Renal cortex interstitium (tissue), 11 donors: ENCODE data around the gene SPATA17. TPM values are rescaled to one million over a fixed set of nuclear protein-coding genes. Genes with fewer than 3 reads are reported as not detected.
A peak's percentile ranks its signal among the peaks of the same experiment; 100 is the strongest.

Experiments
- DNase-seq, 11 donors: peaks; one replicate each; pipeline ENCODE4 v3.0.0-alpha.2; 2013; ENCODE audit warnings: low read depth in 9 of 11, low spot score in 4 of 11; ENCODE audit errors: extremely low read depth in 1 of 11
- polyA plus RNA-seq, 3 donors: library from polyadenylated mRNA; unstranded; fragments of 120-200 nt; gene quantifications; one replicate each; pipeline ENCODE4 v1.2.1, GENCODE V29; 2013; ENCODE audit not compliant: insufficient read length in 3 of 3

SPATA17 gene
- polyA plus RNA-seq, 3 donors: 11.9 to 14.0 (median 12.9) TPM

GRCh38 chr1:217805792-217806191 lies 174.6 kb downstream of the SPATA17 start:
- no peak for DNase-seq

GRCh38 chr1:217812175-217812574 lies 181.0 kb downstream of the SPATA17 start:
- DNase-seq: no peak

GRCh38 chr1:217813031-217813430 lies 181.9 kb downstream of the SPATA17 start:
- DNase-seq: no peak

- no peak for DNase-seq
Observed at GRCh38 chr1:217837691-217838090, 206.5 kb downstream of the SPATA17 start.

GRCh38 chr1:217839161-217839560 lies 208.0 kb downstream of the SPATA17 start:
- DNase-seq: no peak

- DNase-seq: no peak
Observed at GRCh38 chr1:217846733-217847132, 215.6 kb downstream of the SPATA17 start.

- DNase-seq: no peak
Observed at GRCh38 chr1:217847643-217848042, 216.5 kb downstream of the SPATA17 start.

- no peak for DNase-seq
Observed at GRCh38 chr1:217856342-217857034, 225.3 kb downstream of the SPATA17 start.

GRCh38 chr1:217857061-217857460 lies 225.9 kb downstream of the SPATA17 start:
- DNase-seq: peak in 8 of 11 donors; percentile 2 to 31 (median 13)

- no peak for DNase-seq
Observed at GRCh38 chr1:217861658-217862057, 230.5 kb downstream of the SPATA17 start.

GRCh38 chr1:217867446-217867995 lies 236.4 kb downstream of the SPATA17 start:
- no peak for DNase-seq

GRCh38 chr1:217871955-217872354 lies 240.8 kb downstream of the SPATA17 start:
- no peak for DNase-seq

GRCh38 chr1:217875229-217875628 lies 244.1 kb downstream of the SPATA17 start:
- DNase-seq: no peak

GRCh38 chr1:217876401-217876800 lies 245.3 kb downstream of the SPATA17 start:
- DNase-seq: no peak

GRCh38 chr1:217876896-217877295 lies 245.8 kb downstream of the SPATA17 start:
- no peak for DNase-seq

- DNase-seq: no peak
Observed at GRCh38 chr1:217881131-217881543, 250.0 kb downstream of the SPATA17 start.

GRCh38 chr1:217881607-217882332 lies 250.6 kb downstream of the SPATA17 start:
- DNase-seq: no peak

GRCh38 chr1:217885181-217885580 lies 254.0 kb downstream of the SPATA17 start:
- DNase-seq: no peak

GRCh38 chr1:217888328-217888727 lies 257.2 kb downstream of the SPATA17 start:
- DNase-seq: no peak

GRCh38 chr1:217889401-217889800 lies 258.3 kb downstream of the SPATA17 start:
- no peak for DNase-seq
